Inflammatory macrophage (primary cell): Measurements from ENCODE around the gene ATXN10.
"Not testable (repeated sequence)": the region's sequence is repeated elsewhere in the genome, so short reads cannot be mapped to it uniquely, and the experiment has no call there.

ENCODE experiments used
- DNase-seq, 2 donors: peaks; one replicate each; pipeline ENCODE4 v3.0.0-alpha.2; 2020 to 2022

Gene ATXN10

DNA sequence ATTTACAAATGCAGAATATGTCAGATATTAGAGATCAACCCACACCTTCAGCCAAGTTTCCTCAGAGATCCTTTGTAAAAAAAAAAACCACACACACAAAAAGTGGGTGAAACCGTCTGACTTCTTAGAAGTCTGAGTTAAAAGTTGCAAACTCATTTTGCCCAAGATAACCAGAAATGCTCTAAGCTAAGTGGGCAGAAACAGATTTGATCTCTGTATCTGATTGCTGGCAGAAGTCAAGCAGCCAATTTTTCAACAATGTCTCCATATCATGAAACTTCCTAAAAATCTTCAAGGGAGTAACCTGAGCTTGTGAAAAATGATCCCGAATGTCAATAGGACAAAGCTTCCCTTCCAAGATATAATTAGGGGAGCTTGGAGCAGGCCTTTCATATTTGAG, 28.6 kb upstream of the ATXN10 start:
- peak in 1 of 2 donors; percentile 10 for DNase-seq

DNA sequence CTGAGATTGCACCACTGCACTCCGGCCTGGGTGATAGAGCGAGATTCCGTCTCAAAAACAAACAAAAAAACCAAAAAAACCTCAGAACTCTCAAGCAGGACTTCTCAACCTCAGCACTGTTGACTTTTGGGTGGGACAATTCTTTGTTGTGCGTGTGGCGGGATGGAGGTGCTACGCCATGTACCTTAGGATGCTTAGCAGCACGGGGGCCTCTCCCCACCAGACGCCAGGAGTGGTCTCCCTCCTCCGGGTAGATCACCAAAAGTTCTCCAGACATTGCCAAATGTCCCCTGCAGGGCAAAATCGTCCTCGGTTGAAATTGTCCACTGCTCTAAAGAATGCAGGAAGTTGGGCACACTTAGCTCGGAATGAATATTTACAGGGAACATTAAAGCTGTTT, 26.9 kb upstream of the ATXN10 start:
- no peak for DNase-seq

DNA sequence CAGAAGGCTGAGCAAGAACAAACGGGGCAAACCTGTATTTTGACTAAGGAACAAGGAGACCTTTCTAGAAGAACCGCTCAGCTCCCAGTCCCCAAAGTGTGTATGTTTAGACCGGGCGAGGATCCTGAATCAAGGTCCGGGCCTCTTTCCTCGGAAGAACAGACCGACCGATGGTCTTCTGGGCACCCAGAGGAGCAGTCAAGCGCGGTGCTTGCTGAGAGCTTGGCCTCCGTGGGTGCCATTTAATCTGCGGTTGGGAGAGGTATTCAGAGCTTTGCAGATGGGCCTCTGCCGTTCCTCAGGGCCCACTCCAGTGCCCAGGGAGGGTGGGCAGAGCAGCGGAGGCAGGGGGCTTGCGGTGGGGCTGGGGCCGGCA, 26.5 kb upstream of the ATXN10 start:
- DNase-seq, result no peak

DNA sequence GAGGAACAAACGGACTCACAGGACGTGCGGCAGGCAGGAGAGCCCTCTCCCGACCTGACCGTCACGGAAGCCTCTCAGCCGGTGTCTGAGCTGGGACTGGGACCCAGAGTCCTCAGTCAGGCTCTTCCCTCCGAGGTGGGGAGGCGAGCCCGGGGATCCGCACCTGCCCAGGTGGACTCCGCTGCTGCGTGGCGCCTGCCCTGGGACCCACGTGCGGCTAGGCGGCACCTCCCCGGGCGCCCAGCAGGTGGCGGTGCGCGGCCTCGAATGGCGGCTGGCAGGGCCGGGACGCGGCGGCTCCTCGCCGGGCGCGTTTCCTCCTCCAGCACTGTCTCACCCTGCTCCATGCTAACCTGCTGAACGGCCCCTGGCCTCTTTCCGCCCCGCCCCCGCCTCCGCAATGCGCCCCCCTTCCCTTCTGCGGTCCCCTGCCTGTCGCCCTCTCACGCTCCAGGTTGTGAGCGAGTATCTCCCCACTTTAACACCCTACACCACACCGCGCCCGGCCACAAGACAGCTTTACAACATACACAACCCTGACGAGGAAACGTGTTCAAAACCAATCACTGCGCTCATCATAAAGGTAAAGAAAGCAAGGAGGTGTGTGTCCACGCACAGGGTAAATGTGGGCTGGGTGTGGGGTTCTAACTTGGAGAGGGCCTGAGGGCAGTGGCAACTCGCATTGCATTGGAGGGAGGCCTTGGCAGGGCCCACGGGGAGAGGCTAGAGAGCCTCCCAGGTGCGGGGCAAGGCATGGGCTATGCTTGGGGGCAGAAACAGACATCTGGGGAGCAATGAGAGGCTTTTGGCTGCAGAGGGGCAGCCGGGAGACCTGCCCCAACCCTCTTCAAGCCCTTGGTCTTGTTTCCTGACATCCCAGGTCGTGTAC, 25.9 kb upstream of the ATXN10 start:
- DNase-seq, result peak; percentile 44 to 56

DNA sequence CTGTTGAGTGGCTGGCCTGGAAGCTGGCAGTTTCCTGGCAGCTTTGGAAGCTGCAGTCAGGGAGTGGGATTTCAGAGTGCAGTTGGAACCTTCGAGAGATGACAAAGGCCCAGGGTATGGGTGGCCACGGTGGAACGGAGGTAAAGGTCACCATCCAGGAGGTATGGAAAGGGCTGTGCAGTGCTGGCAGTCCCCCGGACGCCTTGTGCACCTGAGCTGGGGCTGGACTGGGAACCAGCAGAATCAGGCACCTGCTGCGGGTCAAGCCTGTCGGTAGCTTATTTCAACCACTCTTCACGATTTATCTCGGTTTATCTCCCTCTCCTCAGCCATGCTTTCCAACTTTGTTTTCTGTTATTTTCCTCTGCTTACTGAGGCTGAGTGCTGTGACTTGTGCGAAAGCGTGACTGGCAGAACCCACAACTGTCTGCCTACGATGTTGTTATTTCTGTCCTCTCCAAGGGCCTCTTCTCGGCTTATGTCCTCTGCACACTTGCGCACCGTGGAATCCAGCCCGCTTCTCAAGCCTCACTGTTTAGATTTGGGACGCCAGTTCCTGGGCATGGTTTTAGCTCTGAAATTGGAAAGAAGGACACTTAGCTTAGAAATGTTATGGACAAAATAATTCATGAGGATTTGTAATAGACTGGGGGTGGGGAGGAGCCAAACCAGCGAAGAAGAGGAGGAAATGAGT, 24.0 kb upstream of the ATXN10 start:
- DNase-seq, result no peak

DNA sequence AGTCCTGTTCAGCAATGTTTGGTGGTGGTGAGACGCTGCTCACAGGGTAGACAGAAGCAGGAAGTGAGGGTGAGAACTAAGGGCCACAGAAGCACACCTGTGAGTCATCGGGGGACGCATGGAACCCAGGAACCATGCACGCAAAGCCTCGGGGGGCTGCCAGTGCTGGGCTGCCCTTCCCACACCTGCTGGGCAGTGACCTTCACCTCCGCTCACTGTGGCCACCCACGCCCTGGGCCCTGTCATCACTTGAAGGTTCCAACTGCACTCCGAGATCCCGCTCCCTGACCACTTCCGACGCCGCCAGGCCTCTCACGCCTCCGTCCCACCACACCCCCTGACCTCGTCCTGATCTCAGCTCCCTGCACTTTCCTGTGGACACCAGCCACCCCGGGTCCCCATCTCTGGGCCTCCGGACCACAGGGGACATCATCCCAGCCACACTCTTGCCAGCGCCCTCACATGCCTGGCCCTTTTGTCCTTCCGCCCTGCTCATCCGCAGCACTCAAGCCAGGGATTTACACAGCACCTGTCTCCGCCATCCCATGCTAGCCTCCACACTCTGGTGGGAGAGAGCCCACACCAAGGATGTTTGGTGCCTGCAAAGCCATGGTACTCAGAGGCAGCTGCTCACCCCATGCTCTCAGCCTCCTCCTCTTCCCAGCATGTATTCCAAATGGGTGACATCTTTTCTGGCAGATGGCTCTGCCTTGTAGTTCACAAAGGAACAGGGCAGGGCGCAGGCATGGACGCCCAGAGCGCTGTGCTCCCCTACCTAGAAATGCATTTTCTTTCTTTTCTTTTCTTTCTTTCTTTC, 23.1 kb upstream of the ATXN10 start:
- DNase-seq, result no peak

DNA sequence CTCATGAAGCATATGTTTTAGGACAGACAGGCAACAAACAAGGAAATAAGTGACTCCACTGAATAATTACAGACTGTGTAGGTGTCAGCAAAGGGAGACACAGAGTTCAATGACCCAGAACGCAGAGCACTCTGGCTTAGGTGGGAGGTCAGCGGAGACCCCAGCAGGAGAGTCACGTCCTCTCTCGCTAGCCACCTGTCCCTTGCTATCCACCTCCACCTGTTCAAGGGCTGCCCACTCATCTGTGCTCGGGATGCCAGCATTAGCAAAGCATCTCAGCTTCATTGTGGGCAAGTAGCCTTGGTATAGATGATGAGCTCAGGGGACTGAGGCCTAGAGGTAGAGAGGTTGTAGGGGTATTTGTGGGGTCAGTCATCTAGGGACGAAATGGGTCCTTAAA, 21.8 kb upstream of the ATXN10 start:
- no peak for DNase-seq

DNA sequence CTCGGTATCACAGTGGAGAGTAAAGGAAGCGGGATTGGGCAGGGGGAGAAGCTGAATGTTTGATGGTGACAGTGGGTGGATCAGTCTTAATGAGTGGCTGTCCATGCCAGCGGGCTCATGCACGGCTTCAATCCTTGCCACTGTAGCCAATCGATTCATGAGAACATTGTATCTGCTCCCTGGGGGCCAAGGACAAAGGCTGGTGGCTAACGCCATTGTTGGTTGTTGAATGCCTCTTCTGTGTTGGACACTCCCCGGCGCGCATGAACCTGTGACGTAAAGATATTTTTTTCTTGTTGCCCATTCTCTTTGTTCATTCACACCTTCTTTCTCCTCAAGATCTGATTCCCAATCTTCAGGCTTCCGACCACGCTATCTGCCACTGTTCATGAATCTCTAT, 20.9 kb upstream of the ATXN10 start:
- DNase-seq, result no peak

DNA sequence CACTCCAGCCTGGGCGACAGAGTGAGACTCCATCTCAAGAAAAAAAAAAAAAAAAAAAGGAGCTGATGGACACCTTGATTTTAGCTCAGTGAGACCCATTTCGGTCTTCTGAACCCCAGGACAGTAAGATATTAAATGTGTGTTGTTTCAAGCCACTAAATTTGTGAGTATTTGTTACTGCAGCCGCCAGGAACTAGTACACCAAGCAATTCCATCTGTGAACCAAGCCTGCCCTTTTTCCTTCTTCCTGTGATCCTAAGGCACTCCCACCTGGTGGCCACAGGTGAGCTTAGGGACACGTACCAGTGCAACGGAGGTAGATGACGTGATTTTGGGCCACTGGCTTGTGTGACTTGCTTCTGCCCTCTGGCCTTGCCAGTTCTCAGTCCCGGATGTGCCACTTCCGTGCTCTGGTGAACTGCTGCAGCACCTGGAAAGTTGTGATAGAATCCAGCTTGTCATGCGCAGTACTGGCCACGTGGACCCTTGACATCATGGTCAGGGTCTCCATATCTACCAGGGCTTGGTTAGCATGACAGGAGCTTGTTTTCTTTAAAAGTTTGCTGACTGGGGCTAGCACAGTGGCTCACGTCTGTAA, 19.6 kb upstream of the ATXN10 start:
- no peak for DNase-seq

DNA sequence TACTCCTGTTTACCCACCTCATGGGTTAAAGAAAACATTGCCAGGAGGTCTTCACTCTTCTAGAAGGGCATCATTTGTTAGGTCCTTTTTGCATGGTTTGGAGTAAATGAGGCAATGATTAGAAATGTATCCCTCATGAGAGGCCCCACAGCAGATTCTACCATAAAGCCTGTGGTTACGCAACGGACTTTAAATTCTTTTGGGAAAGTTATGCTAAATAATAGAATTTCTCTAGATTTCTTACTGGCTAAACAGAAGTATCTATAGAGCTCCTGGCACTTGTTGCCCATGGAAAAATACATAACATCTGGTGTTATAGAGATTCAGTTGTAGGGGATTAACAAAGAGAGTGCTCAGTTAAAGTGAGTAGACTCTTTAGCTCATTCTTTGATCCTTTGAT, 15.1 kb upstream of the ATXN10 start:
- no peak for DNase-seq

DNA sequence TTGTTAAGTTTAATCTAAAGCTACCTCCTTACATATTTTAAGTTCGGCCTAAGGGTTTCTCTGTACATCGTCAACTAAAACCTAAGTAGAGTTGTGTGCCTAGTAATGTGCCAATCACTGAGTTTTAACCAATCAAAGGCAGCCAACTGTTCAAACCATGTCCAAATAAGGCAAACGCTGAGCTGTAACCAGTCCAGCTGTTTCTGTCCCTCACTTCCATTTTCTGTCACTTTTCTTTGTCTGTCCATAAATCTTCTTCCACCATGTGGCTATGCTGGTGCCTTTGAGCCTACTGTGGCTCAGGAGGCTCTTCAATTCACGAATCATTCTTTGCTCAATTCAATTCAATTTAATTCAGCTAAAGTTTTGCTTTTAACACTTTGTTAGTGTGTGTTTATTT, 13.9 kb upstream of the ATXN10 start:
- no peak for DNase-seq

DNA sequence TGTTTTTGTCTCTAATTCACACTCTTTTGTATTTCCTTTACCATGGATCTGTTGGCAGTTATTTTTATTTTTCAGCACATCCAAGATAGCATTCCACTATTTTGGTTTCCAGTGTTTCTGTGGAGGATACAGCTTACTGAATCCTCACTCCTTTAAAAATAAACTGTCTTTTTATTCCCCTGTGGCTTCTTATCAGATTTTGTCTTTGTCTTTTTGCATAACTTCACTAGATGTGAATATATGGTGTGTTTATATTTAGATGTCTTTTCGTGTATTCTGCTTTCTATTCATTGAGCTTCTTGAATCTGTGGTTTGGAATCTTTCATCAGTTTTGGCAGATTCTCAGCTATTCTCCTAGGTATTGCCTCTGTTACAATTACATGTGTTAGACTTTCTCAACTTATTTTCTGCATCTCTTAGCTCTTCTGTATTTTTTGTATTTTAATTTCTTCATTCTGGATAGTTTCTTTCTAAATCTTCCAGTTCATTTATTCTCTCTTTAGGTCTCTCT, 7.4 kb upstream of the ATXN10 start:
- DNase-seq, result no peak

DNA sequence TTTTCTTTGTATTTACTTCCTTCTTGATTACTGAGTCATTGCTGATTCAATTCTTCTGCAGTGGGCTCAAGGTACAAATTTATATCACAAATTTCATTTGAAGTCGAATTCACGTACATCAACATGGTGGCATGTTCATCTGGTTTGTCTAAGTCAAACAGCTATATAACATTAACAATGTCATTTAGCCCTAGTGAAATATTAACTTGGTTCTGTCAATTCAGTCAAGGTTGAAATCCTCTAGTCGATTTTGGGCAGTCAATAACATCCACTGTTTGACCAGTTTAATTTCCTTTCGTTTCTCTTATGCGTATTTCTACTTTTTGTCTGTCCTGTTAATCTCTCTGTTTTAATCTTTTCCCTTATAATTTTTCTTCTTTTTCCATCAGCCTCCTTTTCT, 4.1 kb upstream of the ATXN10 start:
- no peak for DNase-seq

DNA sequence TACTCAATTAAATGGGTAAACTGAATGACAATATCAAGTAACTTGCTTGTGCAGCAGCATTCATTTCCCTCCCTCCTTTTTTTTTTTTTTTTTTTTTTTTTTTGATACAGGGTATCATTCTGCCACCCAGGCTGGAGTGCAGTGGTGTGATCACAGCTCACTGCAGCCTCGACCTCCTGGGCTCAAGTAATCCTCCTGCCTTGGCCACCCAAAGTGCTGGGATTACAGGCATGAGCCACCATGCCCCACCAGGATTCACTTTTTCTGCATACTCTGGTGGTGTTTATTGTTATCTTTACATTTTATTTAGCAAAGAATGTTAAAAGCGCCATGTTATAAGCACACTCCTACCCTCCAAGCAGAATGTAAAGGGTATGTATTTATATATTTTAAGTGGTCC, 1.3 kb upstream of the ATXN10 start:
- not testable (repeated sequence) for DNase-seq

DNA sequence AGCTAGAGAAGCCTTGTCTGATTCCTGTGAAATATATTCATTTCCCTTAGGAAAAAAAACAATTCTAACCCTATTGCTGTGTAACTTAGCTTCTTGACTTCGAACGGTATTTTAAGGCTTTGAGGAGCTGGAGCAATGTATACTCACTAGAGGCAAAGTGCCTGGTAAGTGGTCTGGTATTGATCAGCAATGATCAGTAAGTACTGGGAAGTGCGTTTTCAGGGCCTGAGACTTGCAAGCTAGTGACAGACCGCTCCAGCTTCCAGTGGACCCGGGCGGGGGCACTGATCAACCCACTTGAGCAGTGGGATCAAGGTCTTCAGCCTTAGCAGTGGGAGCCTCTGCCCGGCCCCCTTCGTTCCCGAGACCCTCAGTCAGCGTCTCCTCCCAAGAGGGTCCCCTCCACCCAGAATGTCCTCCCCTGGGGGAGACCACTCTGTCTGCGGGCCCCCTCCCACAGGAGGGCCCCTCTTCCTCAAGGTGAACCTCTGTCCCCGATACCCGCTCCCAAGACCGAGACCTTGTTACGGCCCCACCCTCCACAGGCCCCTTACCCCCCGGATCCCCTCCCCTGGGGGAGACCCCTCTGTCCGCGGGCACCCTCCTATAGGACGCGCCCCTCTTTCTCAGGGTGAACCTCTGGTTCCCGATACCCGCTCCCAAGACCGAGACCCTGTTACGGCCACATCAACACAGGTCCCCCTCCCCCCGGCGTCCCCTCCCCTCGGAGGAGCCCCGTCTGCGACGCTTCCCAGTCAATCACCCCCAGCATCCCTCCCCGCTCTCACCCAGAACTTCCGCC, 452 bp upstream of the ATXN10 start:
- no peak for DNase-seq

DNA sequence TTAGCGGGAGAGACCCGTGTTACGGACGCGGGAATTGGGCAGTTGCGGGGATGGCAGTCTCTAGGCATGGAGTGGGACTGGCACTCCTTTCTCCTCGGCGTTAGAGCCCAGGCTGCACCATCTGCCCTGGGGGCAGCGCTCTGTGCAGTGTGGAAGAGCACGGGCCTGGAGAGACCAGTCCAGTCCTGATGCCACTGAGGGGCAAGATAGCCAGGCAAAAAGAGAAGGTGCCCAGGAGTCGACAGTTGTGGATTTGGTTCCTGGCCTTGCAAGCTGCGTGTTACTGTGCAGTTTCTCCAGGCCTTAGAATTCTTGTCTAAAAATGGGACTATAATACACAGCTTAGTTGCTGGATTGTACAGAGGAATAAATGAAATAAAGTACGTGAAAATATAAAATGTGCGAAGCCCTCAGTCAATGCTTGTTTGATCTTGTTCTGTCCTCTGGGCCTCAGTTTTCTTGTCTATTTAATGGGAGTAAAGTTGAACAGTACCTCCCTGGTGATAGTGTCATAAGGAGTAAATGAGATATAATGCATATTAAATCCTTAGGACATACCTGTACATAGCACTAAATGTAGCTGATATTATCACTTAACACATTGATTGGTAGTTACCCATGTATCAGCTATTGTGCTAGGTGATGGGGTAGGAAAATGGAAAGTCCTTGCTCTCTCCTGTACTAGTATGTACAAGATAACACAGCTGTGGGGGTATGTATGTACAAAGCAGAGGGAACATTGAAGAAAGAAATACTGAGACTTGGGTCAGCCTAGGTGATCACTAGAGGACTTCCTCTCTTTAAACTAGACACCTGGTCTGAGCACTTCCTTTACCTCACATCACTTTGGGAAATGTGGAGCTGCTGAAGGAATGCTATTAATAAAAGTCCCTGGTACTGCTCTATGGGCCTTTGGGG, 1.2 kb downstream of the ATXN10 start:
- peak in 1 of 2 donors; percentile 15 for DNase-seq

DNA sequence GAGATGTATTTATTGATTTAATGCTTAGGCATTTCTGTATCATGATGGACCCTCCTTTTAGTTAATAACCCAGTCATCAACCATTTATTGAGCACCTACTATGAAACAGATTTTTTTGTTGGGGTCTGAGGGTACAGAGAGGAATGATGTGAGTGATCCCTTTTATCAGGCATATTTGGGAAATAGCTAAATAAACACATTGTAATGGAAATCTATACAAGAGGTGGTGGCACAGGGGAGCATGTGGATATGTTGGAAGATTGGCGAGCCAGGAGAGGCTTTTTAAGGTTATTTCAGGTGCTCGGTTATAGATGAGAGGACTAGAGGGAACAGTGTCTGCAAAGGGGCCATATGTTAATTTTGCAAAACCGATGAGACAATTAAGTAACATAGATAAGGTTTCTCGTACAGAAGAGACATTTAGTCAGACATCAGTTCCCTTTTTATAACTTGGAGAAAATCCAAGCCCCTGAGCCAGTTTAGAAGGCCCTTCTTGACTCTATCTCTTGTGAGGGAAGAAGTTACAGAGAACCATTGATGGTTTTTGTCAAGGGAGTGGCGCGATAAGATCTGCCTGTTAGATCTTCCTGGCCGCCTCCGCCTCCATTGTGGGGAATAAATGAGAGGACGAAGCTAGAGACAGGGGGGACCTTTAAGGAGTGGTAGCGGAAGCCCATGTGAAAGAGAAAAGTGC, 2.0 kb downstream of the ATXN10 start:
- peak; percentile 17 to 43 for DNase-seq

DNA sequence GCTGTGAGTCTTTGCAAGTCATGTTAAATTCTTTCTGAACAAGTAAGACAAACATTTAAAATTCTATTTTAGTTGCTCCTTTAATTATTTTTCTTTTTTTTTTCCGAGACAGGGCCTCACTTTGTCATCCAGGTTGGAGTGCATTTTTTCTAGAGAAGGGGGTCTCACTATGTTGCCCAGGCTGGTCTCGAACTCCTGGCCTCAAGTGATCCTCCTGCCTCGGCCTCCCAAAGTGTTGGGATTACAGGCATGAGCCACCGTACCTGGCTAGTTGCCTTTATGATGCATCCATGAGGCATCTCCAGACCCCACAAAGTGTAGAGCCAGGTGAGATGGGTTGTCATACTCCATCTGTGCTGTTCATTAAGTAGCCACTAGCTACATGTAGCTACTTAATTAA, 4.4 kb downstream of the ATXN10 start:
- no peak for DNase-seq

DNA sequence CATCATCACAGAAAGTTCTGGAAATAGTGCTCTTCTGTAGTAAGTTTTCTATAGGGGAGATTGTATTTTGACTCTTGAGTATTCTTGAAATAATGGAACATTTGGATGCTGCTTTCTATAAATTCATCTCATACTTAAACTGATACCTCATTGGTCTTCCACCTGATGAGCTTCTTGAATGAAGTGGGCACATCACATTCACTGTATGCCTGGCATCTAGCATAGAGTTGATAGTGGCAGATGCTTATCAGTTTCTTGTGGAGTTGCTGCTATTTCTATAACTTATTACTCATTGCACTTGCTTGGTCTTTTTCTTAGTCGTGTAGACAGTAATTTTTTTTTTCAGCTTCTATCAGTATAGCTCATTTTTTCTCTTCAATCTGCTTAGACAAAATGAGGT, 5.4 kb downstream of the ATXN10 start:
- DNase-seq, result no peak
